HG03045 (cell line): ENCODE measurements around the gene ADIG.

ENCODE experiments used
- ATAC-seq: cut with Tn5 transposase; IDR thresholded peaks from one replicate; pipeline ENCODE4 v1.9.1; 2021; ENCODE audit warnings: mild to moderate bottlenecking, moderate library complexity; ENCODE audit not compliant: unreplicated experiment

Gene ADIG

GRCh38 chr20:38630727-38631126, 49.7 kb downstream of the ADIG start:
- ATAC-seq: no peak

GRCh38 chr20:38631155-38632022, 50.4 kb downstream of the ADIG start:
- no peak for ATAC-seq

GRCh38 chr20:38633577-38634093, 52.6 kb downstream of the ADIG start:
- ATAC-seq: peak; percentile 59

- ATAC-seq: no peak
These were observed 54.8 kb downstream of the ADIG start for GRCh38 chr20:38635721-38636288.
